Neutrophil (primary cell): ENCODE data around the gene TOR1A.

Experiments used
- H3K27ac ChIP-seq: fragments of 200-600 bp; sonication (generic); 2 replicates; pipeline ENCODE4 v1.5.1; 2016; ENCODE audit warnings: mild to moderate bottlenecking, moderate library complexity
- H3K27me3 ChIP-seq: fragments of 200-600 bp; sonication (generic); 2 replicates; pipeline ENCODE4 v1.6.0; 2016; ENCODE audit warnings: mild to moderate bottlenecking
- H3K36me3 ChIP-seq: fragments of 200-600 bp; sonication (generic); 2 replicates; pipeline ENCODE4 v1.5.1; 2017
- H3K4me1 ChIP-seq, 2 experiments: fragments of 200-600 bp in 1 of 2; sonication (generic) in 1 of 2; 1 replicate in 1 of 2; 2 replicates in 1 of 2; pipeline versions ENCODE4 v1.5.1 to v1.6.1; 2013 to 2016; ENCODE audit warnings: low read depth in 1 of 2, low read length in 1 of 2, mild to moderate bottlenecking in 1 of 2, moderate library complexity in 1 of 2; ENCODE audit not compliant: control insufficient read depth in 1 of 2, insufficient read depth in 1 of 2
- H3K4me3 ChIP-seq, 2 experiments: fragments of 200-600 bp in 1 of 2; sonication (generic) in 1 of 2; 1 replicate in 1 of 2; 2 replicates in 1 of 2; pipeline ENCODE4 v1.5.1; 2013 to 2016; ENCODE audit warnings: low read depth in 1 of 2, low read length in 1 of 2, mild to moderate bottlenecking in 1 of 2, moderate library complexity in 1 of 2
- H3K9me3 ChIP-seq: fragments of 200-600 bp; sonication (generic); 2 replicates; pipeline ENCODE4 v1.5.1; 2016
- CTCF ChIP-seq: fragments of 200-600 bp; sonication (generic); IDR thresholded peaks from 2 replicates; pipeline ENCODE4 v1.5.1; 2016; ENCODE audit warnings: antibody characterized with exemption

TOR1A gene

GRCh38 chr9:129774791-129775447 lies 49.0 kb downstream of the TOR1A start:
- TF ChIP-seq CTCF: no peak
- no peaks in the 10 kb centered on the region for H3K27me3 ChIP-seq
- no peaks in the 10 kb centered on the region for H3K9me3 ChIP-seq
- H3K4me3 ChIP-seq: peak overlapping the region in 1 of 2 experiments; percentile 21
- peaks cover 73 to 80% of the 10 kb centered on the region in 2 experiments for H3K4me1 ChIP-seq
- peak overlapping the region; percentile 92 for H3K27ac ChIP-seq
- peaks cover 17% of the 10 kb centered on the region for H3K36me3 ChIP-seq

GRCh38 chr9:129773262-129774048 lies 50.5 kb downstream of the TOR1A start:
- H3K27ac ChIP-seq: peak overlapping the region; percentile 92
- peaks cover 58 to 65% of the 10 kb centered on the region in 2 experiments for H3K4me1 ChIP-seq
- H3K36me3 ChIP-seq: peaks cover 22% of the 10 kb centered on the region
- no peaks in the 10 kb centered on the region for H3K27me3 ChIP-seq
- H3K4me3 ChIP-seq: peak overlapping the region in 1 of 2 experiments; percentile 28
- TF ChIP-seq CTCF: no peak
- no peaks in the 10 kb centered on the region for H3K9me3 ChIP-seq

- Histone ChIP-seq H3K27me3 (no peaks in the 10 kb centered on the region), H3K9me3 (no peaks in the 10 kb centered on the region), H3K4me1 (peaks cover 31 to 38% of the 10 kb centered on the region in 2 experiments), H3K4me3 (no peak overlapping the region), H3K27ac (no peak overlapping the region), H3K36me3 (peaks cover 25% of the 10 kb centered on the region)
- no peak for TF ChIP-seq CTCF
Observed at GRCh38 chr9:129770741-129771140, 53.2 kb downstream of the TOR1A start.

GRCh38 chr9:129769669-129770068 lies 54.3 kb downstream of the TOR1A start:
- no peak for TF ChIP-seq CTCF
- no peak overlapping the region for H3K4me3 ChIP-seq
- H3K27ac ChIP-seq: no peak overlapping the region

GRCh38 chr9:129768486-129768885 lies 55.5 kb downstream of the TOR1A start:
- Histone ChIP-seq H3K36me3 (peaks cover 25% of the 10 kb centered on the region), H3K27ac (no peak overlapping the region), H3K4me1 (peaks cover 10 to 18% of the 10 kb centered on the region in 2 experiments), H3K27me3 (no peaks in the 10 kb centered on the region), H3K9me3 (no peaks in the 10 kb centered on the region), H3K4me3 (no peak overlapping the region)
- no peak for TF ChIP-seq CTCF

More at GRCh38 chr9:129769669-129770068, 54.3 kb downstream of the TOR1A start:
- peaks cover 25% of the 10 kb centered on the region for H3K36me3 ChIP-seq
- peaks cover 20 to 27% of the 10 kb centered on the region in 2 experiments for H3K4me1 ChIP-seq
- H3K9me3 ChIP-seq: no peaks in the 10 kb centered on the region
- no peaks in the 10 kb centered on the region for H3K27me3 ChIP-seq
